Islet of Langerhans (tissue), 1 donor: Measurements from ENCODE around the gene ZC3H7A.
"Not testable (repeated sequence)": the region's sequence is repeated elsewhere in the genome, so short reads cannot be mapped to it uniquely, and the experiment has no call there.

Source experiments
- FAIRE-seq: peaks from one replicate; lab custom pipeline; 2011; peaks lifted over from hg19 to GRCh38; lab: Jason Lieb, UNC

The ZC3H7A gene

GRCh38 chr16:11800382-11800718, 3.3 kb upstream of the ZC3H7A start:
- no peak for FAIRE-seq

DNA sequence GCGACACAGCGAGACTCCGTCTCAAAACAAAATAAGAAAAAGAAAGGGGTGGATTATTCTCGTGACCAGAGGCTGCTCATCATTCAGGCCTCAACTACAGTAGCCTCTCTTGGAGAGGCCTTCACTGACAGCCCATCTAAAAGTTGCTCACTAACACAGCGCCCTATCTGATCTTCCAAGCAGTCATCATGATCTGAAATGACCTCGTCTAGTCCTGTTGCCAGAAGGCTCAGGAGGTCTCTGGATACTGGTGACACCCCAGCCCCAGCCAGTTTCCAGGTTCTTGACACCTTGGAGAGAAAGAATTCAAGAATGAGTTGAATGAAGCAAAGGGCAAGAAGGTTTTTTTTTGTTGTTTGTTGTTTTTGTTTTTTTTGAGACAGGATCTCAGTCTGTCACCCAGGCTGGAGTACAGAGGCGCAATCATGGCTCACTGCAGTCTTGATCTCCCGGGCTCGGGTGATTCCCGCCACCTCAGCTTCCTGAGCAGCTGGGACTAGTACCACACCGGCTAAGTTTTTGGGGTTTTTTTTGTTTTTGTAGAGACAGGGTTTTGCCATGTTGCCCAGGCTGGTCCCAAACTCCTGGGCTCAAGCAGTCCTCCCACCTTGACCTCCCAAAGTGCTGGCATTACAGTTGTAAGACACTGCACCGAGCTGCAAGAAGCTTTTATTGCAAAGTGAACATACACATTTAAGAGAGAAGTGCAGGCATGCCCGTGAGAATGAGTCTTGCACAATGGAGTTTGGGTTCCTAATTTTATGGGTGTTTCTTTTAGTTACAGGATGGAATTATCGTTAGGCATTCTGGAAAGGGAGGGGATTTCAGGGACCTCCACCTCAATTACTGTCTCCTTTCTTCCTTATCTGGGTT, 2.7 kb upstream of the ZC3H7A start:
- no peak for FAIRE-seq

DNA sequence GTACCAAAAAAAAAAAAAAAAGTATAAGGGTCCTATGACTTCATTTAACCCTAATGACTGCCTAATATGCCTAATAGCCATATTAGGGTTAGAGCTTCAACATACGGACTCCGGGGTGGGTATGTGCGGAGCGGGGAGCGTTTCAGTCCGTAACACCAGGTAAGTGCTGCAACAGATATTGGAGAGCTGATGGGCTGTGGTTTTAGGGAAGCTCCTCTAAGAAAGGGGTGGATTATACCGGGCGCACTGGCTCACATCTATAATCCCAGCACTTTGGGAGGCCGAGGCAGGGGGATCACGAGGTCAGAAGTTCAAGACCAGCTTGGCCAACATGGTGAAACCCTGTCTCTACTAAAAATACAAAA, 1.9 kb upstream of the ZC3H7A start:
- no peak for FAIRE-seq

GRCh38 chr16:11797957-11798299, 870 bp upstream of the ZC3H7A start:
- no peak for FAIRE-seq

GRCh38 chr16:11796227-11797165, 562 bp downstream of the ZC3H7A start:
- FAIRE-seq: no peak

DNA sequence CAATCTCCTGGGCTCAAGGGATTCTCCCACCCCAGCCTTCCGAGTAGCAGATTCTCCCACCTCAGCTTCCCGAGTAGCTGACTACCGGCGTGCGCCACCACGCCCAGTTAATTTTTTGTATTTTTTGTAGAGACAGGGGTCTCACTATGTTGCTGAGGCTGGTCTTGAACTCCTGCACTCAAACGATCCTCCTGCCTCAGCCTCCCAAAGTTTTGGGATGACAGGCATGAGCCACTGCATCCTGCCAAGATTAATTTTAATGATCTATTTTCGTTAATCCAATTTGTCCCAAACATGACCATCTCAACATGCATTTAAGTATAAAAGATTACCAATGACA, 1.2 kb downstream of the ZC3H7A start:
- no peak for FAIRE-seq

- no peak for FAIRE-seq
These were observed 1.8 kb downstream of the ZC3H7A start for GRCh38 chr16:11794996-11795886.

- no peak for FAIRE-seq
These were observed 2.6 kb downstream of the ZC3H7A start for GRCh38 chr16:11794447-11794846.

GRCh38 chr16:11793840-11794239, 3.2 kb downstream of the ZC3H7A start:
- FAIRE-seq: no peak

- peak; percentile 94 for FAIRE-seq
These were observed 4.4 kb downstream of the ZC3H7A start for GRCh38 chr16:11792410-11793241.

GRCh38 chr16:11791144-11791828, 5.8 kb downstream of the ZC3H7A start:
- FAIRE-seq: no peak

- no peak for FAIRE-seq
These were observed 8.1 kb downstream of the ZC3H7A start for GRCh38 chr16:11788914-11789313.

DNA sequence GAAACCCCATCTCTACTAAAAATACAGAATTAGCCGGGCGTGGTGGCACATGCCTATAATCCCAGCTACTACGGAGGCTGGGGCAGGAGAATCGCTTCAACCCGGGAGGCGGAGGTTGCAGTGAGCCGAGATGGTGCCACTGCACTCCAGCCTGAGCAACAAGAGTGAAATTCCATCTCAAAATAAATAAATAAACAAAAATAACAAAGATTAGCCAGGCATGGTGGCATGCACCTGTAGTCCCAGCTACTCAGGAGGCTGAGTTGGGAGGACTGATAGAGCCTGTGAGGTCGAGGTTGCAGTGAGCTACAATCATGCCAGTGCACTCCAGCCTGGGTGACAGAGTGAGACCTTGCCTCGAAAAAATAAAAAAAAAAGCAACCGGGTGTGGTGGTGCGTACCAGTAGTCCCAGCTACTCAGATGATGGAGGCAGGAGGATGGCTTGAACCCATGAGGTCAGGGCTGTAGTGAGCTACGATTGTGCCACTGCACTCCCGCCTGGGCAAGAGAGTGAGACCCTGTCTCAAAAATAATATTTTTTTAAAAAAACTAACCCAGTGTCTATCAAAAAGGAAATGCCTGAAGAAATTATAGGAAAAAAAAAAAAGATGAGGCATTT, 12.0 kb downstream of the ZC3H7A start:
- not testable (repeated sequence) for FAIRE-seq

DNA sequence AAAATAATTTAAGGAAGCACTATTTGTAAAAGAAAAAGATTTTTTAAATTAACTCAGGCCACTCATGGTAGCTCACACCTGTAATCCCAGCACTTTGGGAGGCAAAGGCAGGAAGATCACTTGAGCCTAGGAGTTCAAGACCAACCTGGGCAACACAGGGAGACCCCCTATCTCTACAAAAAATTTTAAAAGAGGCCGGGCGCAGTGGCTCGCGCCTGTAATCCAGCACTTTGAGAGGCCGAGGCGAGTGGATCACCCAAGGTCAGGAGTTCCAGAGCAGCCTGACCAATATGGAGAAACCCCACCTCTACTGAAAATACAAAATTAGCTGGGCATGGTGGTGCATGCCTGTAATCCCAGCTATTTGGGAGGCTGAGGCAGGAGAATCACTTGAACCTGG, 12.7 kb downstream of the ZC3H7A start:
- not testable (repeated sequence) for FAIRE-seq

- FAIRE-seq: no peak
These were observed 13.1 kb downstream of the ZC3H7A start for GRCh38 chr16:11784038-11784369.

- FAIRE-seq: no peak
These were observed 13.6 kb downstream of the ZC3H7A start for GRCh38 chr16:11783319-11784037.

GRCh38 chr16:11781773-11782172, 15.3 kb downstream of the ZC3H7A start:
- FAIRE-seq: peak; percentile 38

- no peak for FAIRE-seq
These were observed 15.9 kb downstream of the ZC3H7A start for GRCh38 chr16:11780991-11781680.

GRCh38 chr16:11779074-11779473, 18.0 kb downstream of the ZC3H7A start:
- FAIRE-seq: no peak
